ENCODE results near the gene NVL.
"Not testable (repeated sequence)": the region's sequence is repeated elsewhere in the genome, so short reads cannot be mapped to it uniquely, and the experiment has no call there.

Gene NVL

GRCh38 chr1:224312025-224312424 is 17.9 kb downstream of the NVL start:
- Histone ChIP-seq H3K4me3 (ENCODE audit: low read depth, low read length) (no peak overlapping the region), H3K27ac (no peak overlapping the region), H3K27me3 (ENCODE audit: insufficient read depth, low read depth, severe bottlenecking) (no peaks in the 10 kb centered on the region), H3K9me3 (ENCODE audit: severe bottlenecking) (no peaks in the 10 kb centered on the region), H3K36me3 (no peaks in the 10 kb centered on the region)
- no peak for TF ChIP-seq CTCF (IDR thresholded peaks at IDR 0.05; ENCODE audit: low read depth, low read length)
- DNase-seq: no peak

GRCh38 chr1:224311503-224311902 is 18.5 kb downstream of the NVL start:
- not testable (repeated sequence) for H3K27ac ChIP-seq; H3K27me3 ChIP-seq (ENCODE audit: insufficient read depth, low read depth, severe bottlenecking); H3K9me3 ChIP-seq (ENCODE audit: severe bottlenecking); DNase-seq; H3K4me3 ChIP-seq (ENCODE audit: low read depth, low read length); H3K36me3 ChIP-seq

- H3K36me3 ChIP-seq: peaks cover 4% of the 10 kb centered on the region; the same call in 1 of the 2 replicates
Measured at GRCh38 chr1:224308064-224308463, 21.9 kb downstream of the NVL start.

GRCh38 chr1:224304767-224305166 is 25.2 kb downstream of the NVL start:
- Histone ChIP-seq H3K9me3 (ENCODE audit: severe bottlenecking) (no peaks in the 10 kb centered on the region), H3K36me3 (peaks cover 4% of the 10 kb centered on the region; the same call in 1 of the 2 replicates), H3K27ac (no peak overlapping the region), H3K27me3 (ENCODE audit: insufficient read depth, low read depth, severe bottlenecking) (no peaks in the 10 kb centered on the region), H3K4me3 (ENCODE audit: low read depth, low read length) (no peak overlapping the region)
- no peak for DNase-seq
- no peak for TF ChIP-seq CTCF (IDR thresholded peaks at IDR 0.05; ENCODE audit: low read depth, low read length)

More at GRCh38 chr1:224308064-224308463, 21.9 kb downstream of the NVL start:
- Histone ChIP-seq H3K27me3 (ENCODE audit: insufficient read depth, low read depth, severe bottlenecking) (no peaks in the 10 kb centered on the region), H3K9me3 (ENCODE audit: severe bottlenecking) (no peaks in the 10 kb centered on the region), H3K4me3 (ENCODE audit: low read depth, low read length) (no peak overlapping the region), H3K27ac (no peak overlapping the region)
- no peak for TF ChIP-seq CTCF (IDR thresholded peaks at IDR 0.05; ENCODE audit: low read depth, low read length)
- DNase-seq: no peak

- Histone ChIP-seq H3K27ac (no peak overlapping the region), H3K36me3 (peaks cover 4% of the 10 kb centered on the region; the same call in 1 of the 2 replicates), H3K4me3 (ENCODE audit: low read depth, low read length) (no peak overlapping the region), H3K27me3 (ENCODE audit: insufficient read depth, low read depth, severe bottlenecking) (no peaks in the 10 kb centered on the region), H3K9me3 (ENCODE audit: severe bottlenecking) (no peaks in the 10 kb centered on the region)
- DNase-seq: no peak
- no peak for TF ChIP-seq CTCF (IDR thresholded peaks at IDR 0.05; ENCODE audit: low read depth, low read length)
Measured at GRCh38 chr1:224302947-224303346, 27.0 kb downstream of the NVL start.

GRCh38 chr1:224301391-224301790 is 28.6 kb downstream of the NVL start:
- Histone ChIP-seq H3K36me3 (peaks cover 4% of the 10 kb centered on the region; the same call in 1 of the 2 replicates), H3K27ac (no peak overlapping the region), H3K9me3 (ENCODE audit: severe bottlenecking) (no peaks in the 10 kb centered on the region), H3K27me3 (ENCODE audit: insufficient read depth, low read depth, severe bottlenecking) (no peaks in the 10 kb centered on the region), H3K4me3 (ENCODE audit: low read depth, low read length) (no peak overlapping the region)
- no peak for TF ChIP-seq CTCF (IDR thresholded peaks at IDR 0.05; ENCODE audit: low read depth, low read length)
- no peak for DNase-seq

All from WERI-Rb-1 (cell line).